Measurements from ENCODE around the gene RALGAPA2.

DNA sequence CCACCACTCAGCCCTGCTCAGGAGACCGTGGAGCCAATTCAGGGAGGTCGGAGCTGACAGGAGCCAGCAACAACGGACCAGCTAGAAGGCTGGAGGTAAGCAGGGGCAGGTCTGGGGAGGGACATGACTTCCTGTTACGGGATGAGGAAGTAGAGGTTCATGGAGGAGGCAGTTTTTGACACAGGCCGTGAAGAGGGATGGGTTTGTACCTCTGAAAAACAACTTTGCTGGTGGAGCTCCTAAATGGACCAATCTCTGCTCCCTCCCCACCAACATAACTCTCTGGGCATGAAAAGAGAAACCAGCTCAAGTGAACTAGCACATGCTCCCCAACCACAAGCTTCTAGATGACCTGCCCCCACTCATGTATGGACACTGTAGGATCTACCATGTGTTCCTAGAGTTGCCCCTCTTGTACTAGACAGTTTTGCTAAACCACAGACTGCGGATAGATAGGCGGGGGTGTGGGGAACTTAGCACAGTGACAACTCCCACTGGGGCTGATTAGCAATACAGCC is 31.4 kb downstream of the RALGAPA2 start:
- TF ChIP-seq, protein P1, sequence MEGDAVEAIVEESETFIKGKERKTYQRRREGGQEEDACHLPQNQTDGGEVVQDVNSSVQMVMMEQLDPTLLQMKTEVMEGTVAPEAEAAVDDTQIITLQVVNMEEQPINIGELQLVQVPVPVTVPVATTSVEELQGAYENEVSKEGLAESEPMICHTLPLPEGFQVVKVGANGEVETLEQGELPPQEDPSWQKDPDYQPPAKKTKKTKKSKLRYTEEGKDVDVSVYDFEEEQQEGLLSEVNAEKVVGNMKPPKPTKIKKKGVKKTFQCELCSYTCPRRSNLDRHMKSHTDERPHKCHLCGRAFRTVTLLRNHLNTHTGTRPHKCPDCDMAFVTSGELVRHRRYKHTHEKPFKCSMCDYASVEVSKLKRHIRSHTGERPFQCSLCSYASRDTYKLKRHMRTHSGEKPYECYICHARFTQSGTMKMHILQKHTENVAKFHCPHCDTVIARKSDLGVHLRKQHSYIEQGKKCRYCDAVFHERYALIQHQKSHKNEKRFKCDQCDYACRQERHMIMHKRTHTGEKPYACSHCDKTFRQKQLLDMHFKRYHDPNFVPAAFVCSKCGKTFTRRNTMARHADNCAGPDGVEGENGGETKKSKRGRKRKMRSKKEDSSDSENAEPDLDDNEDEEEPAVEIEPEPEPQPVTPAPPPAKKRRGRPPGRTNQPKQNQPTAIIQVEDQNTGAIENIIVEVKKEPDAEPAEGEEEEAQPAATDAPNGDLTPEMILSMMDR (IDR thresholded peaks at IDR 0.05), result no peak
- TF ChIP-seq POLR2A (IDR thresholded peaks at IDR 0.05), result no peak

Measured in body of pancreas (tissue), 4 donors.